HFFc6 (cell line): ENCODE results near the gene ZBTB49. TPM values are rescaled to one million over a fixed set of nuclear protein-coding genes. Genes with fewer than 3 reads are reported as not detected.

Experiments used
- DNase-seq: peaks from one replicate; pipeline ENCODE4 v3.0.0-alpha.2; 2018
- H3K27ac Mint-ChIP-seq: 2 replicates; pipeline ENCODE4 v1.8.0; 2020; ENCODE audit warnings: mild to moderate bottlenecking, mixed read lengths
- H3K27me3 Mint-ChIP-seq: 2 replicates; pipeline ENCODE4 v1.8.0; 2021; ENCODE audit warnings: mild to moderate bottlenecking, moderate library complexity, mixed read lengths; ENCODE audit not compliant: insufficient read depth
- H3K36me3 Mint-ChIP-seq: 2 replicates; pipeline ENCODE4 v1.8.0; 2021; ENCODE audit warnings: low read depth, mixed read lengths
- H3K4me1 Mint-ChIP-seq: 2 replicates; pipeline ENCODE4 v1.8.0; 2020; ENCODE audit warnings: low read depth, mixed read lengths
- H3K4me3 Mint-ChIP-seq: 2 replicates; pipeline ENCODE4 v1.8.0; 2020; ENCODE audit warnings: mild to moderate bottlenecking, moderate library complexity, mixed read lengths
- H3K9me3 Mint-ChIP-seq: 2 replicates; pipeline ENCODE4 v1.8.0; 2020; ENCODE audit warnings: mild to moderate bottlenecking, mixed read lengths
- CTCF ChIP-seq: fragments of 200-600 bp; sonication (generic); IDR thresholded peaks from 2 replicates; pipeline ENCODE4 v1.5.0; 2021; ENCODE audit warnings: antibody characterized with exemption, mild to moderate bottlenecking
- total RNA-seq, 6 experiments: library from RNA; stranded (reverse); fragmentation: NEBNext Ultra II Directional; extraction: Animal tissue kit (Norgen Biotek cat#: 25700); gene quantifications; 2 replicates in 1 of 6; 3 replicates in 5 of 6; pipeline ENCODE4 v1.2.3, GENCODE V29; 2021

The ZBTB49 gene
- total RNA-seq, 6 experiments from 2014 or later, result 2.5 to 3.2 (median 3.0) TPM

DNA sequence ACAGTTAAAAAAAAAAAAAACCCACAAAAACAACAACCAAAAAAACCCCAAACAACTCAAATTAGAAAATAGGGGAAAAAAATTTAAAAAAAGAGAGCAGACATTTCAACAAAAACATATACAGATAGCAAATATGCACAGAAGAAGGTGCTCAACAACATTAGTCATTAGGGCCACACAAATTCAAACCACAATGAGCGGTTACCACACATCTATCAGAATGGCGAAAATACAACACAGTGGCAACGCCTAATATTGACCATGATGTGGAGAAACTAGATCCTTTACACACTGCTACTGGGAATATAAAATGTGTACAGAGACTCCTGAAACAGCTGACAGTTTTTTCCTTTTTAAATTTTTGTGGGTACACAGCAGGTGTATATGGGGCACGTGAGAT lies 19.5 kb upstream of the ZBTB49 start:
- Mint-ChIP-seq H3K36me3 (peaks cover 11% of the 10 kb centered on the region), H3K27me3 (peaks cover 2% of the 10 kb centered on the region), H3K4me3 (no peak overlapping the region), H3K9me3 (no peaks in the 10 kb centered on the region), H3K27ac (no peak overlapping the region), H3K4me1 (peaks cover 18% of the 10 kb centered on the region)
- TF ChIP-seq CTCF, result no peak
- DNase-seq, result no peak

- H3K4me1 Mint-ChIP-seq, result peaks cover 18% of the 10 kb centered on the region
- no peak for DNase-seq
- peaks cover 11% of the 10 kb centered on the region for H3K36me3 Mint-ChIP-seq
- H3K27ac Mint-ChIP-seq, result no peak overlapping the region
- H3K27me3 Mint-ChIP-seq, result no peaks in the 10 kb centered on the region; the same call in none of the 2 replicates
- H3K9me3 Mint-ChIP-seq, result no peaks in the 10 kb centered on the region
- peak; percentile 15 for TF ChIP-seq CTCF
- no peak overlapping the region for H3K4me3 Mint-ChIP-seq
These were observed 18.1 kb upstream of the ZBTB49 start for GRCh38 chr4:4271912-4272311.

DNA sequence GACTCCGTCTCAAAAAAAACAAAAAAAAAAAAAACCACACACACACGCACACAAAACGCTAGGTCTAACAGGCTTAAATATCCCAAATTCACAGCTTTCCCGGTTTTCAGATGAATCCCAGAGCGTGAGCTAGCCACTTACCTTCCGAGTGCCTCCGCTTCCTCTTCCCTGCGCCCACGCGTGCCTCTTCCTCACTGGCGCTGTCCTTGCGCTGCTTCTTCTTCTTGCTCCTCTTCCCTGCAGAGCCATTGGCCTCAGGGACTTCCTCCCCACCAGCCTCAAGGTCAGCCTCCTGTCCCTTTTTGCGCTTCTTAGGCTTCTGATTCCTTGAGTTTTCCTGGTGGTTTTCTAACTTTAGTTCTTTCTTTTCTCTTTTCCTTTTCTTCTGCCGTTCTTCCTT lies 15.8 kb upstream of the ZBTB49 start:
- no peak for TF ChIP-seq CTCF
- no peak overlapping the region for H3K27ac Mint-ChIP-seq
- peaks cover 18% of the 10 kb centered on the region for H3K4me1 Mint-ChIP-seq
- H3K27me3 Mint-ChIP-seq, result no peaks in the 10 kb centered on the region; the same call in none of the 2 replicates
- no peak for DNase-seq
- H3K36me3 Mint-ChIP-seq, result peaks cover 11% of the 10 kb centered on the region
- no peak overlapping the region for H3K4me3 Mint-ChIP-seq
- no peaks in the 10 kb centered on the region for H3K9me3 Mint-ChIP-seq

- no peak for DNase-seq
- Mint-ChIP-seq H3K4me1 (no peaks in the 10 kb centered on the region), H3K9me3 (no peaks in the 10 kb centered on the region), H3K4me3 (no peak overlapping the region), H3K36me3 (peaks cover 14% of the 10 kb centered on the region), H3K27ac (no peak overlapping the region), H3K27me3 (no peaks in the 10 kb centered on the region; the same call in 1 of the 2 replicates)
- TF ChIP-seq CTCF, result no peak
These were observed 12.5 kb upstream of the ZBTB49 start for GRCh38 chr4:4277531-4277930.

DNA sequence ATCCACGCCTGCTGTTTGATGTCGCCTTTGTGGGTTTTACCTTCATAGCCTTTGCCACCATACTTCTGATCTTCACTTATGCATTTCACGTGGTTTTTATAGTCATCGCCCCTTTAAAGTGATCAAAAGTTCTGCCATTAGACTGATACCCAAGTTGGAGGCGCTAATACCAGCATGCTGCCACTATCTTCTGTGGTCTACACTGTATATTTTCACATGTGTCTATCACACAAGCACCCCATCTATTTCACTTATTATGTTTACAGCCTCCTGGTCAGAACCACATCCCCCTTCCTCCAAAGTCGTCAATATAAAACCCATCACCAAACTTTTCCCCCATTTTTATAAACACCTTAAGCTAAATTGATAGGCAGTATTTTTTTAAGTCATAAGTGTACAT lies 8.3 kb upstream of the ZBTB49 start:
- TF ChIP-seq CTCF, result no peak
- Mint-ChIP-seq H3K4me1 (peaks cover 12% of the 10 kb centered on the region), H3K27ac (no peak overlapping the region), H3K9me3 (no peaks in the 10 kb centered on the region), H3K27me3 (no peaks in the 10 kb centered on the region), H3K4me3 (no peak overlapping the region), H3K36me3 (peaks cover 9% of the 10 kb centered on the region)
- no peak for DNase-seq
